Esophagus muscularis mucosa (tissue), 4 donors: ENCODE data around the gene ASS1. TPM values are rescaled to one million over a fixed set of nuclear protein-coding genes. Genes with fewer than 3 reads are reported as not detected.
A peak's percentile ranks its signal among the peaks of the same experiment; 100 is the strongest.
"Not testable (repeated sequence)": the region's sequence is repeated elsewhere in the genome, so short reads cannot be mapped to it uniquely, and the experiment has no call there.

Source experiments
- DNase-seq: peaks from one replicate; pipeline ENCODE4 v3.0.0-alpha.2; 2017; ENCODE audit errors: extremely low spot score
- H3K27ac ChIP-seq, 4 donors: fragments of 200-600 bp; sonication (generic); replicated peaks in 1 of 4; 1 replicate in 3 of 4; 2 replicates in 1 of 4; pipeline ENCODE4 v1.5.1; 2016 to 2019; ENCODE audit warnings: mild to moderate bottlenecking in 1 of 4
- H3K27me3 ChIP-seq, 4 donors: fragments of 200-600 bp; sonication (generic); one replicate each; pipeline versions ENCODE4 v1.5.1 to v1.6.0; 2016 to 2019
- H3K36me3 ChIP-seq, 4 donors: fragments of 200-600 bp; sonication (generic); one replicate each; pipeline ENCODE4 v1.5.1; 2016 to 2019
- H3K4me1 ChIP-seq, 4 donors: fragments of 200-600 bp; sonication (generic); one replicate each; pipeline ENCODE4 v1.5.1; 2016 to 2019
- H3K4me3 ChIP-seq, 4 donors: fragments of 200-600 bp; sonication (generic); 1 replicate in 2 of 4; 2 replicates in 2 of 4; pipeline ENCODE4 v1.5.1; 2016 to 2019; ENCODE audit warnings: mild to moderate bottlenecking in 4 of 4, moderate library complexity in 1 of 4
- H3K9me3 ChIP-seq, 4 donors: fragments of 200-600 bp; sonication (generic); 1 replicate in 3 of 4; 2 replicates in 1 of 4; pipeline ENCODE4 v1.5.1; 2016 to 2019
- EP300 ChIP-seq: sonication (generic); formaldehyde crosslinking; IDR thresholded peaks from one replicate; pipeline ENCODE4 v1.6.1; 2017; ENCODE audit warnings: antibody characterized with exemption
- POLR2A ChIP-seq: fragments of 450-650 bp; IDR thresholded peaks from one replicate; pipeline ENCODE4 v1.6.1; 2017; ENCODE audit warnings: antibody characterized with exemption, moderate library complexity, mild to moderate bottlenecking, low read depth
- POLR2AphosphoS5 ChIP-seq, 2 donors: sonication (generic); formaldehyde crosslinking; IDR thresholded peaks; one replicate each; pipeline ENCODE4 v1.6.1; 2017; ENCODE audit warnings: antibody characterized with exemption in 2 of 2
- WGBS: methylation state at CpG from one replicate; pipeline ENCODE4 v1.1.5; 2018; 5-methylcytosine and 5-hydroxymethylcytosine counted together
- intact Hi-C: fragments of 100-400 bp; cut with DNase I; formaldehyde crosslinking; loops from one replicate; pipeline ENCODE4 v1.15.1; 2023
- total RNA-seq, 4 donors: library from RNA; depleted of rRNA; stranded (reverse); fragments of >200 nt; gene quantifications; one replicate each; pipeline versions ENCODE4 v1.1.0 to v1.2.1, GENCODE V29; 2016
- TF ChIP-seq, protein P1 (sequence below), 3 experiments: fragments of 200-600 bp in 2 of 3; fragments of 450-650 bp in 1 of 3; sonication (generic) in 2 of 3; IDR thresholded peaks; one replicate each; pipeline ENCODE4 v1.5.1; 2017 to 2019; ENCODE audit warnings: antibody characterized with exemption in 3 of 3, mild to moderate bottlenecking in 2 of 3, moderate library complexity in 1 of 3

ASS1 gene
- total RNA-seq, 4 donors from 2014 or later: 67.7 to 113 (median 97.1) TPM

DNA sequence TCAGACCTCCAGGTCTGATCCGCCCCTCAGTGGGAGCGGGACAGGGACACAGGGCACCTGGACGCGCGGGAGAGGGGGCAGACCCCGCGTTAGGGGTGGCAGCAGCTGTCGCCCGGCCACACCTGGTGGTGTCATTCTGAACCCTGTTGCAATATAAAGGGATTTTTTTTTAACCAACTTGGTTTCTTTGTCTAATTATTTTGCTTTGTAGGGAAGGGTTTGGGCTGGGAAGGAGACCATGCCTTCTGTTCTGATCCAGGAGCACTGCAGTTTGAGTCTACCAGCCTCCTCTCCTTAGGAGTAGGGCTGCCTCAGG, 10.9 kb upstream of the ASS1 start:
- WGBS: 62% methylated on average over 9 of the region's 9 CpGs
- Histone ChIP-seq H3K36me3 (peaks cover 0 to 3% (median 0%) of the 10 kb centered on the region in 4 donors), H3K4me3 (peak overlapping the region in 3 of 4 donors; percentile 48 to 58 (median 51))

DNA sequence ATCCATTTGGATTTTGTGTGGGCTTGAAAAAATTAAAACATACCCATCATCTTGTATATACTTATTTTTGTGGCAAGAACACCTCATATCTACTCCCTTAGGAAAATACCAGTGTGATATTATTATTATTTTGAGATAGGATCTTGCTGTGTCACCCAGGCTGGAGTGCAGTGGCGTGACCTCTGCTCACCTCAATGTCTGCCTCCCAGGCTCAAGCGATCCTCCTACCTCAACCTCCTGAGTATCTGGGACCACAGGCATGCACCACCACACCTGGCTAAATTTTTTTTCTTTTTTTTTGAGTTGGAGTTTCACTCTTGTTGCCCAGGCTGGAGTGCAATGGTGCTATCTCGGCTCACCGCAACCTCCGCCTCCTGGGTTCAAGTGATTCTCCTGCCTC, 10.1 kb upstream of the ASS1 start:
- not testable (repeated sequence) for H3K9me3 ChIP-seq, H3K4me3 ChIP-seq, H3K27ac ChIP-seq, DNase-seq, H3K36me3 ChIP-seq
- Histone ChIP-seq H3K27me3 (peaks cover 0 to 20% (median 0%) of the 10 kb centered on the region in 4 donors), H3K4me1 (peaks cover 5 to 17% (median 13%) of the 10 kb centered on the region in 4 donors)
- intact Hi-C loops: loop anchor here (10.0 kb wide), 1 partner anchor 190 kb away; no protein-coding TSS in a partner anchor
- 96% methylated on average over 5 of the region's 5 CpGs for WGBS

More for the DNA sequence above, 10.9 kb upstream of the ASS1 start:
- intact Hi-C loops: loop anchor here (10.0 kb wide), 1 partner anchor 189 kb away; no protein-coding TSS in a partner anchor
- H3K27me3 ChIP-seq: peaks cover 0 to 20% (median 0%) of the 10 kb centered on the region in 4 donors
- peaks cover 5 to 17% (median 13%) of the 10 kb centered on the region in 4 donors for H3K4me1 ChIP-seq
- no peak for DNase-seq
- no peaks in the 10 kb centered on the region for H3K9me3 ChIP-seq
- no peak overlapping the region for H3K27ac ChIP-seq
- TF ChIP-seq EP300 (no peak), POLR2A (no peak), POLR2AphosphoS5 (IDR thresholded peaks at IDR 0.05) (no peak)
- TF ChIP-seq, protein P1, sequence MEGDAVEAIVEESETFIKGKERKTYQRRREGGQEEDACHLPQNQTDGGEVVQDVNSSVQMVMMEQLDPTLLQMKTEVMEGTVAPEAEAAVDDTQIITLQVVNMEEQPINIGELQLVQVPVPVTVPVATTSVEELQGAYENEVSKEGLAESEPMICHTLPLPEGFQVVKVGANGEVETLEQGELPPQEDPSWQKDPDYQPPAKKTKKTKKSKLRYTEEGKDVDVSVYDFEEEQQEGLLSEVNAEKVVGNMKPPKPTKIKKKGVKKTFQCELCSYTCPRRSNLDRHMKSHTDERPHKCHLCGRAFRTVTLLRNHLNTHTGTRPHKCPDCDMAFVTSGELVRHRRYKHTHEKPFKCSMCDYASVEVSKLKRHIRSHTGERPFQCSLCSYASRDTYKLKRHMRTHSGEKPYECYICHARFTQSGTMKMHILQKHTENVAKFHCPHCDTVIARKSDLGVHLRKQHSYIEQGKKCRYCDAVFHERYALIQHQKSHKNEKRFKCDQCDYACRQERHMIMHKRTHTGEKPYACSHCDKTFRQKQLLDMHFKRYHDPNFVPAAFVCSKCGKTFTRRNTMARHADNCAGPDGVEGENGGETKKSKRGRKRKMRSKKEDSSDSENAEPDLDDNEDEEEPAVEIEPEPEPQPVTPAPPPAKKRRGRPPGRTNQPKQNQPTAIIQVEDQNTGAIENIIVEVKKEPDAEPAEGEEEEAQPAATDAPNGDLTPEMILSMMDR (IDR thresholded peaks at IDR 0.05): no peak

DNA sequence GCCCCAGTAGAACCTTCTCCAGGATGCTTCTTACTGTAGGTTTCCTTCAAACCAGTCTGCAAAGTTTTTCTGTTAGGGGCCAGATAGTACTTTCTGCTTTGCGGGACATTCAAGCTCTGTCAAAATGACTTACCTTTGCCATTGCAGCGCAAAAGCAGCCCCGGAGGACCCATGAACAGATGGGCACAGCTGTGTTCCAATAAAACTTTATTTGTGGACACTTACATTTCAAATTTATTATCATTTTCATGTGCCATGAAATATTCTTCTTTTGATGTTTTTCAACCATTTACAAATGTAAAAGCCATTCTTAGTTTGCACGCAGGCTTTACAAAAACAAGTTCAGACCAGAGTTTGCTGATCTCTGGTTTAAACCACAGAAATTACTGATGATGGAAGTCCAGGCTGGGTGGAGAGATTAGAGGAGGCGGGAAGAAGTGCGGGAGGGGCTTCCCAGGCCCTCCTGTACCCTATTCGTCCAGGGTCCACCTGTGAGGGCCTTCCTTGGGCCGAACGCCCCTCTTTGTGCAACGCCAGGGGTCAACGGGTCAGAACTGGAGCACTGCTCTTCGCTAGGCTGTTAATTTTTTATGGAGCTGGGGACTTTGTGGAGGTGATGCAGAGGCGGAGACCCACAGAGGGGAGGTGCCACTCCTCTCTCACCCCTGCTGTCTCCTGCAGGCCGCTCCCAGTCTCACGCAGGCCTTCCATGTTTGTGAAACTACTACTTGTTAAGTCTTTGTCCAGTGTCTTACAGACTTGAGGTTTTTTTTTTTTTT, 7.6 kb upstream of the ASS1 start:
- Histone ChIP-seq H3K9me3 (peaks cover 0 to 14% (median 8%) of the 10 kb centered on the region in 4 donors), H3K36me3 (no peaks in the 10 kb centered on the region), H3K27me3 (peaks cover 0 to 20% (median 0%) of the 10 kb centered on the region in 4 donors), H3K4me1 (peaks cover 5 to 17% (median 13%) of the 10 kb centered on the region in 4 donors), H3K27ac (no peak overlapping the region), H3K4me3 (no peak overlapping the region)
- WGBS: 86% methylated on average over 15 of the region's 15 CpGs
- no peak for DNase-seq
- TF ChIP-seq POLR2AphosphoS5 (IDR thresholded peaks at IDR 0.05): no peak
- TF ChIP-seq, protein P1 (IDR thresholded peaks at IDR 0.05): no peak
- TF ChIP-seq POLR2A: no peak
- no peak for TF ChIP-seq EP300
- intact Hi-C loops: loop anchor here (10.0 kb wide), 1 partner anchor 192 kb away; no protein-coding TSS in a partner anchor

DNA sequence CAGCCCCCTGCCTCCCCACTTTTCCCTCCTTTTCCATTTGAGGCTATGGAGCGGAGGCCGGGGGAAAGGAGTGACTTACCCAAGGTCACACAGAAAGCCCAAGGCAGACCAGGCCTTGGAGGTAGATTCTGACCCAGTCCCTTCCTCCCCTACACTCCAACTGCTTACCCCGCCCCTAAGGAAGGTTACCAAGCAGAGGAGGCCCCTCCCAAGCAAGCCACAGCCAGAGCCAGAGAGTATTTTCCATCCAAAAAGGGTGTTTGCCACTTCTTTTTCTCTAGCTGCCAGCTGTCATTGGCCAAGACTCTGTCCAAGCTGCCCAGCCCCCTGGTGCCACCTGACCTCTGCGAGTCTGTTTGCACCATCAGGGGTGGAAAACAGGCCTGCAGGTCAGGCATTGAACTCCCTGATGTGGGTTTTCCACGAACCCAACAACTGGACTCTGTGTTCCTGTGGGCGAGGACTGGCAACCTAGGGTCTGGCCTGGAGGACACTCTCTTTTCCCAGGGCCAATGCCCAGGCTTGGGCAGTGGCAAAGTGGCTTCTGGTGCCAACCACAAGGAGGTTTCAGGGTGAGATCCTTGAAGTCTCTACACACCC, 6.3 kb upstream of the ASS1 start:
- Histone ChIP-seq H3K36me3 (no peaks in the 10 kb centered on the region), H3K4me1 (peaks cover 3 to 6% (median 5%) of the 10 kb centered on the region in 4 donors), H3K27ac (no peak overlapping the region), H3K9me3 (peaks cover 0 to 14% (median 8%) of the 10 kb centered on the region in 4 donors), H3K4me3 (no peak overlapping the region), H3K27me3 (peaks cover 0 to 9% (median 0%) of the 10 kb centered on the region in 4 donors)
- WGBS: 96% methylated on average over 3 of the region's 6 CpGs
- TF ChIP-seq POLR2AphosphoS5 (IDR thresholded peaks at IDR 0.05): no peak
- TF ChIP-seq POLR2A: no peak
- TF ChIP-seq EP300: no peak
- no peak for DNase-seq
- intact Hi-C loops: loop anchor here (10.0 kb wide), 1 partner anchor 194 kb away; no protein-coding TSS in a partner anchor

DNA sequence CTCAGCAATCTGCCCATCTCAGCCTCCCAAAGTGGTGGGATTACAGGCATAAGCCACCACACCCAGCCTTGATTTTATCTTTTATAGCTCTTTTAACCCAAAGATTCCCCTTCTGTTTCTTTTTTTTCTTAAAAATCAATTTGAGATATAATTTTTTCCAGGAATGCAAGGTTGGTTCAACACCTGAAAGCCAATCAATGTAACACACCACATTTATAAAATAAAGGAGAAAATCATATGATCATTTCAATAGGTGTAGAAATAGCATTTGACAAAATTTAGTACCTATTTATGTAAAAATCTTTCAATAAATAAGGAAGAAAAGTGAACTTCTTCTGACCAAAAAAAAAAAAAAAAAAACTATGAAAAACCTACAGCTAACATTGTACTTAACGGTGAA, 3.7 kb upstream of the ASS1 start:
- no peaks in the 10 kb centered on the region for H3K36me3 ChIP-seq
- TF ChIP-seq EP300: no peak
- no peak for TF ChIP-seq POLR2A
- no peak for TF ChIP-seq POLR2AphosphoS5 (IDR thresholded peaks at IDR 0.05)
- TF ChIP-seq, protein P1 (IDR thresholded peaks at IDR 0.05): no peak
- H3K4me3 ChIP-seq: no peak overlapping the region
- H3K9me3 ChIP-seq: peaks cover 0 to 14% (median 8%) of the 10 kb centered on the region in 4 donors
- no peak overlapping the region for H3K27ac ChIP-seq
- peaks cover 9 to 23% (median 22%) of the 10 kb centered on the region in 4 donors for H3K4me1 ChIP-seq
- intact Hi-C loops: no loop called here
- WGBS: 100% methylated on average over 1 of the region's 1 CpG
- peaks cover 0 to 9% (median 0%) of the 10 kb centered on the region in 4 donors for H3K27me3 ChIP-seq
- DNase-seq: no peak
